IMR-90 (cell line): ENCODE results near the gene ETS1. TPM values are rescaled to one million over a fixed set of nuclear protein-coding genes. Genes with fewer than 3 reads are reported as not detected.

Source experiments
- ATAC-seq: fragments of 200-7000 bp; cut with Tn5 transposase; 2 replicates; pipeline ENCODE4 v1.9.1; 2020; ENCODE audit warnings: low read depth, mild to moderate bottlenecking, moderate library complexity
- BruUV-seq: library from RNA; stranded (reverse); fragments of 400-500 nt; replicated peaks from 2 replicates; lab custom pipeline; 2021; lab: Mats Ljungman, UMichigan
- CTCF ChIA-PET: fragments of 300-600 bp; formaldehyde crosslinking; extraction: SDS; loops from one replicate; lab custom pipeline; 2021; ENCODE audit warnings: antibody characterized with exemption; lab: Yijun Ruan, JAX
- POLR2A ChIA-PET: fragments of 300-600 bp; sonication (Branson Sonifier 250); formaldehyde crosslinking; loops from one replicate; lab custom pipeline; 2022; ENCODE audit warnings: antibody characterized with exemption; ENCODE audit not compliant: unreplicated experiment; lab: Charles Lee
- DNase-seq: peaks from one replicate; pipeline ENCODE4 v3.0.0; 2013
- H2AFZ ChIP-seq: replicated peaks from 2 replicates; pipeline ENCODE3; 2013; ENCODE audit warnings: low read length, mild to moderate bottlenecking; ENCODE audit not compliant: poor library complexity
- H2AK5ac ChIP-seq: 2 replicates; pipeline ENCODE4 v1.6.1; 2013; ENCODE audit warnings: low read depth, low read length, inconsistent platforms
- H2AK9ac ChIP-seq: replicated peaks from 2 replicates; pipeline ENCODE3; 2013; ENCODE audit warnings: mild to moderate bottlenecking, low read depth, low read length, moderate library complexity; ENCODE audit not compliant: poor library complexity
- H2BK120ac ChIP-seq: 2 replicates; pipeline ENCODE4 v1.6.1; 2013; ENCODE audit warnings: low read depth, low read length, inconsistent platforms
- H2BK15ac ChIP-seq: 3 replicates; pipeline ENCODE4 v1.6.1; 2013; ENCODE audit warnings: low read depth, low read length, inconsistent platforms
- H2BK20ac ChIP-seq: 2 replicates; pipeline ENCODE4 v1.6.1; 2013; ENCODE audit warnings: low read depth, mild to moderate bottlenecking, inconsistent platforms, low read length, moderate library complexity
- H2BK5ac ChIP-seq: 2 replicates; pipeline ENCODE4 v1.6.1; 2013; ENCODE audit warnings: mild to moderate bottlenecking, low read depth, low read length, inconsistent platforms; ENCODE audit not compliant: poor library complexity, severe bottlenecking
- H3K14ac ChIP-seq: replicated peaks from 2 replicates; pipeline ENCODE4 v1.6.1; 2013; ENCODE audit warnings: low read depth, low read length, inconsistent platforms
- H3K18ac ChIP-seq: 2 replicates; pipeline ENCODE4 v1.6.1; 2013; ENCODE audit warnings: low read depth, low read length, control low read depth
- H3K23ac ChIP-seq: 2 replicates; pipeline ENCODE4 v1.6.1; 2013; ENCODE audit warnings: low read depth, low read length, inconsistent platforms
- H3K27ac ChIP-seq: 2 replicates; pipeline ENCODE4 v1.5.1; 2013; ENCODE audit warnings: mild to moderate bottlenecking, control low read depth, low read length; ENCODE audit not compliant: insufficient read depth
- H3K27me3 ChIP-seq: 2 replicates; pipeline ENCODE4 v1.6.1; 2013; ENCODE audit warnings: low read length; ENCODE audit not compliant: control insufficient read depth, insufficient read depth
- H3K36me3 ChIP-seq: 2 replicates; pipeline ENCODE4 v1.6.1; 2013; ENCODE audit warnings: low read length, mixed read lengths; ENCODE audit not compliant: control insufficient read depth, insufficient read depth
- H3K4ac ChIP-seq: 2 replicates; pipeline ENCODE4 v1.6.1; 2013; ENCODE audit warnings: low read depth, low read length, inconsistent platforms
- H3K4me1 ChIP-seq: 2 replicates; pipeline ENCODE4 v1.6.1; 2013; ENCODE audit warnings: low read length, mixed read lengths; ENCODE audit not compliant: control insufficient read depth, insufficient read depth
- H3K4me2 ChIP-seq: 2 replicates; pipeline ENCODE4 v1.6.1; 2013; ENCODE audit warnings: low read depth, mild to moderate bottlenecking, control low read depth, low read length, moderate library complexity
- H3K4me3 ChIP-seq: 2 replicates; pipeline ENCODE4 v1.5.1; 2013; ENCODE audit warnings: low read depth, mild to moderate bottlenecking, control low read depth, low read length, moderate library complexity; ENCODE audit not compliant: insufficient read depth
- H3K56ac ChIP-seq: 2 replicates; pipeline ENCODE4 v1.6.1; 2013; ENCODE audit warnings: low read length, inconsistent platforms; ENCODE audit not compliant: insufficient read depth; ENCODE audit errors: extremely low read depth
- H3K79me1 ChIP-seq, 2 experiments: 2 replicates each; pipeline ENCODE4 v1.6.1; 2013; ENCODE audit warnings: low read length in 2 of 2, inconsistent platforms in 1 of 2, low read depth in 1 of 2
- H3K9ac ChIP-seq: 2 replicates; pipeline ENCODE4 v1.6.1; 2013; ENCODE audit warnings: low read depth, low read length, control low read depth
- H3K9me1 ChIP-seq: 2 replicates; pipeline ENCODE4 v1.6.1; 2013; ENCODE audit warnings: low read length, inconsistent platforms; ENCODE audit not compliant: insufficient read depth
- H3K9me3 ChIP-seq: 2 replicates; pipeline ENCODE4 v1.6.1; 2013; ENCODE audit warnings: low read length; ENCODE audit not compliant: control insufficient read depth, insufficient read depth
- H4K20me1 ChIP-seq: 2 replicates; pipeline ENCODE4 v1.6.1; 2013; ENCODE audit warnings: low read length, inconsistent platforms; ENCODE audit not compliant: insufficient read depth
- H4K5ac ChIP-seq: 2 replicates; pipeline ENCODE4 v1.6.1; 2013; ENCODE audit warnings: mild to moderate bottlenecking, low read depth, low read length, control low read depth
- H4K8ac ChIP-seq, 2 experiments: 2 replicates each; pipeline ENCODE4 v1.6.1; 2013; ENCODE audit warnings: low read depth in 2 of 2, low read length in 2 of 2, control low read depth in 1 of 2, inconsistent platforms in 1 of 2
- H4K91ac ChIP-seq: 2 replicates; pipeline ENCODE4 v1.6.1; 2013; ENCODE audit warnings: low read depth, low read length, inconsistent platforms; ENCODE audit not compliant: insufficient read depth
- POLR2A ChIP-seq: IDR thresholded peaks from 2 replicates; pipeline ENCODE4 v1.6.1; 2012; ENCODE audit warnings: mild to moderate bottlenecking, low read depth, low read length
- RAD21 ChIP-seq: IDR thresholded peaks from 2 replicates; pipeline ENCODE4 v1.6.1; 2012; ENCODE audit warnings: low read length, improper control_type of control experiment
- RCOR1 ChIP-seq: IDR thresholded peaks from 2 replicates; pipeline ENCODE4 v1.6.1; 2012; ENCODE audit warnings: mild to moderate bottlenecking, low read length, improper control_type of control experiment; ENCODE audit not compliant: insufficient replicate concordance
- RFX5 ChIP-seq: IDR thresholded peaks from 2 replicates; pipeline ENCODE4 v1.8.0; 2012; ENCODE audit warnings: low read depth, mild to moderate bottlenecking, low read length, moderate library complexity
- WGBS, 2 experiments: methylation state at CpG; one replicate each; pipeline versions ENCODE4 v1.1.5 to v1.1.7; 2013; ENCODE audit warnings: missing lambda C conversion rate in 2 of 2; ENCODE audit not compliant: insufficient read length in 1 of 2; ENCODE audit errors: extremely low coverage in 2 of 2; 5-methylcytosine and 5-hydroxymethylcytosine counted together
- dilution Hi-C: fragments of 300-500 bp; cut with HindIII; formaldehyde crosslinking; loops from one replicate; pipeline ENCODE4 v1.14.3; 2018; ENCODE audit warnings: low sequenced_read_pairs; ENCODE audit not compliant: unreplicated experiment
- in situ Hi-C: fragments of 300-500 bp; cut with MboI; formaldehyde crosslinking; loops from 3 replicates; pipeline ENCODE4 v1.14.3; 2019; ENCODE audit warnings: low sequenced_read_pairs, inconsistent platforms, mixed read lengths
- intact Hi-C: fragments of 100-400 bp; cut with micrococcal nuclease; formaldehyde crosslinking; loops from 2 replicates; pipeline ENCODE4 v1.10.0; 2022
- polyA plus RNA-seq, 3 experiments: library from polyadenylated mRNA; depleted of rRNA; stranded (reverse); fragments of >200 nt; gene quantifications; 2 replicates each; pipeline ENCODE4 v1.2.3, GENCODE V29; 2012; ENCODE audit warnings: low replicate concordance in 1 of 3
- total RNA-seq: library from RNA; depleted of rRNA; stranded (reverse); fragments of >200 nt; gene quantifications from 2 replicates; pipeline ENCODE4 v1.2.3, GENCODE V29; 2012

The ETS1 gene
- total and polyA plus RNA-seq, 2 of the 4 experiments (the other 2 are of a cell fraction) = 41.2 to 56.3 TPM

- H3K56ac ChIP-seq = no peak overlapping the region
- peak overlapping the region; percentile 85 for H3K4me2 ChIP-seq
- 0 out of 2 replicates have a peak overlapping the region, but pooled peaks have one; percentile 22 for H3K9ac ChIP-seq
- no peaks in the 10 kb centered on the region for H3K9me3 ChIP-seq
- peak overlapping the region; percentile 60; the same call in 1 of the 2 replicates for H3K18ac ChIP-seq
- POLR2A ChIA-PET = interaction anchor here (0.9 kb wide), 1 partner anchor 99 kb away, joined by 3 read pairs; no protein-coding TSS in a partner anchor
- peaks cover 90% of the 10 kb centered on the region for H4K20me1 ChIP-seq
- H4K5ac ChIP-seq = no peak overlapping the region
- peak overlapping the region; percentile 36 for H2BK5ac ChIP-seq
- H3K27me3 ChIP-seq = no peaks in the 10 kb centered on the region
- H2AK9ac ChIP-seq = no peak overlapping the region
- CTCF ChIA-PET = interaction anchor here (1.4 to 2.7 kb wide), 2 partner anchors 114 to 116 kb away, joined by 4 to 12 read pairs; no protein-coding TSS in a partner anchor
- 0 out of 4 replicates have a peak overlapping the region, but pooled peaks of 1 of the 2 experiments have one; percentile 20 for H4K8ac ChIP-seq
- no peak overlapping the region for H3K27ac ChIP-seq
- H3K36me3 ChIP-seq = peaks cover 6% of the 10 kb centered on the region
- H3K4ac ChIP-seq = peak overlapping the region; percentile 26; the same call in 1 of the 2 replicates
- DNase-seq (no peak), ATAC-seq (no peak)
- no TSS peak for BruUV-seq
- H2AK5ac ChIP-seq = 0 out of 2 replicates have a peak overlapping the region, but pooled peaks have one; percentile 18
- no peak overlapping the region for H2BK20ac ChIP-seq
- WGBS, 2 experiments = no CpG with 5 or more reads among the region's 10 CpGs
- peaks cover 0 to 46% of the 10 kb centered on the region in 2 experiments; a peak in 2 of 4 replicates for H3K79me1 ChIP-seq
- peaks cover 22% of the 10 kb centered on the region for H3K9me1 ChIP-seq
- in situ Hi-C loops (loop anchor here (25.0 kb wide), 1 partner anchor 479 kb away; no protein-coding TSS in a partner anchor), intact Hi-C loops (loop anchor here (5.0 kb wide), 1 partner anchor 109 kb away; no protein-coding TSS in a partner anchor), dilution Hi-C loops (no loop called here)
- H3K23ac ChIP-seq = peak overlapping the region; percentile 63
- peaks cover 28% of the 10 kb centered on the region for H3K4me1 ChIP-seq
- TF ChIP-seq RAD21 = no peak
- no peak for TF ChIP-seq RCOR1
- TF ChIP-seq RFX5 = no peak
- TF ChIP-seq POLR2A = no peak; the same call in 1 of the 2 replicates
- H3K14ac ChIP-seq = 0 out of 2 replicates have a peak overlapping the region, but pooled peaks have one; percentile 16
- peak overlapping the region; percentile 30; the same call in 1 of the 3 replicates for H2BK15ac ChIP-seq
- H4K91ac ChIP-seq = 0 out of 2 replicates have a peak overlapping the region, but pooled peaks have one; percentile 16
- peak overlapping the region; percentile 24; the same call in 1 of the 2 replicates for H2BK120ac ChIP-seq
- no peak overlapping the region; the same call in 1 of the 2 replicates for H3K4me3 ChIP-seq
- H2AFZ ChIP-seq = no peak overlapping the region
Measured at GRCh38 chr11:128515826-128516778, 71.3 kb downstream of the ETS1 start.
